ENCODE measurements around the gene WNT7B.

Gene WNT7B

DNA sequence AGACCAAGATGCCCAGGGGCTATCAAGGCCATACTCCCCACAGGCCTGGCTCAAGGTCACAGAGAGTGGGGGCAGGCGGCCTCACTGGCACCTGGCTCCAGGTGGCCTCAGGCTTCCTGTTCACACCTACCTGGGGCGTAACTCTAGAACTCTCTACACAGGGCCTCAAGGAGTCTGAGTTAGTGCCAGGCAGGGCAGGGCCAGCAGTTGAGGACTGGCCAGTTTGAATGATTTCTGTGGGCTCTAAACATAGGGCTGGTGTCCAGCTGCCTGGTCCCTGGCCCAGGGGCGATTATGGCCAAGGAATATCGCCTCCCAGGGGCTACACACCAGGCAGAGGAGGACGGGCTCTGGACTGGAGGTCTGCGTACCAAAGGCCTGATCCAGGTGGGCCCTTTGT lies 79.2 kb downstream of the WNT7B start:
- DNase-seq (ENCODE audit: low read depth, low spot score) = no peak
- TF ChIP-seq, protein P1, sequence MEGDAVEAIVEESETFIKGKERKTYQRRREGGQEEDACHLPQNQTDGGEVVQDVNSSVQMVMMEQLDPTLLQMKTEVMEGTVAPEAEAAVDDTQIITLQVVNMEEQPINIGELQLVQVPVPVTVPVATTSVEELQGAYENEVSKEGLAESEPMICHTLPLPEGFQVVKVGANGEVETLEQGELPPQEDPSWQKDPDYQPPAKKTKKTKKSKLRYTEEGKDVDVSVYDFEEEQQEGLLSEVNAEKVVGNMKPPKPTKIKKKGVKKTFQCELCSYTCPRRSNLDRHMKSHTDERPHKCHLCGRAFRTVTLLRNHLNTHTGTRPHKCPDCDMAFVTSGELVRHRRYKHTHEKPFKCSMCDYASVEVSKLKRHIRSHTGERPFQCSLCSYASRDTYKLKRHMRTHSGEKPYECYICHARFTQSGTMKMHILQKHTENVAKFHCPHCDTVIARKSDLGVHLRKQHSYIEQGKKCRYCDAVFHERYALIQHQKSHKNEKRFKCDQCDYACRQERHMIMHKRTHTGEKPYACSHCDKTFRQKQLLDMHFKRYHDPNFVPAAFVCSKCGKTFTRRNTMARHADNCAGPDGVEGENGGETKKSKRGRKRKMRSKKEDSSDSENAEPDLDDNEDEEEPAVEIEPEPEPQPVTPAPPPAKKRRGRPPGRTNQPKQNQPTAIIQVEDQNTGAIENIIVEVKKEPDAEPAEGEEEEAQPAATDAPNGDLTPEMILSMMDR (IDR thresholded peaks at IDR 0.05; ENCODE audit: insufficient read depth, low read length, missing control alignments) = no peak
- no peak overlapping the region for H3K4me3 ChIP-seq (ENCODE audit: low read depth, low read length)
- ChIA-PET CTCF (interaction anchor here (1.4 kb wide), 1 partner anchor 74 kb away, joined by 3 read pairs; no protein-coding TSS in a partner anchor), POLR2A (interaction anchor here (0.5 kb wide), 1 partner anchor 37 kb away, joined by 3 read pairs; no protein-coding TSS in a partner anchor)

DNA sequence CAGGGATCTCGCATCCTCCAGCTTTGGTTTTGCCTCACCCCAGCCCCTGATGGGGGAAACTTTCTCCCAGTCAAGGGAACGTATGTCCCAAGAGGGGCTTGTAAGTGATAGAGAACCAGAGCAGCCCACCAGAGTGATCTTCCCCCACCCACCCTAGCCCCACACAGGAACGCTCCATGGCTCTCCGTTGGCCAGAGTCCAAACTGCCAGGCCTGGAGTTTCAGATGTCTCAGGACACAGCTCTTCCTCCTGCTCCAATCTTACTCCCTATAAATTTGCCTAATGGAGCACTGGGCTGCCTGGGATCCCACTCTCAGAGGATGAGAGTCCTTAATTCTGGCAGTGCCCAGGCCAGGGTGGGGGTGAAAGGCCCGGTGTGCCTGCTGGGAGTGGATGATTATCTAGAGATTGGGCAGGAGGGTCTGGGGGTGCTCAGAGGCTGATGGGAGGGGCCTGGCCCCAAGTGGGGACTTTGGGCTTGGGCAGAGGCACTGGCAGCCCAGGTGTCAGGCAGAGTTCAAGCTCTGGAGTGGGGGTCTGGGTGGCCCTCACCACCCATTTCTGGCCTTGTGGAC lies 79.9 kb downstream of the WNT7B start:
- no peak for DNase-seq (ENCODE audit: low read depth, low spot score)
- ChIA-PET CTCF (interaction anchor here (1.4 kb wide), 1 partner anchor 75 kb away, joined by 3 read pairs; no protein-coding TSS in a partner anchor), POLR2A (interaction anchor here (0.5 kb wide), 1 partner anchor 38 kb away, joined by 3 read pairs; no protein-coding TSS in a partner anchor)
- H3K4me3 ChIP-seq (ENCODE audit: low read depth, low read length) = no peak overlapping the region
- TF ChIP-seq, protein P1 (IDR thresholded peaks at IDR 0.05; ENCODE audit: insufficient read depth, low read length, missing control alignments) = no peak

DNA sequence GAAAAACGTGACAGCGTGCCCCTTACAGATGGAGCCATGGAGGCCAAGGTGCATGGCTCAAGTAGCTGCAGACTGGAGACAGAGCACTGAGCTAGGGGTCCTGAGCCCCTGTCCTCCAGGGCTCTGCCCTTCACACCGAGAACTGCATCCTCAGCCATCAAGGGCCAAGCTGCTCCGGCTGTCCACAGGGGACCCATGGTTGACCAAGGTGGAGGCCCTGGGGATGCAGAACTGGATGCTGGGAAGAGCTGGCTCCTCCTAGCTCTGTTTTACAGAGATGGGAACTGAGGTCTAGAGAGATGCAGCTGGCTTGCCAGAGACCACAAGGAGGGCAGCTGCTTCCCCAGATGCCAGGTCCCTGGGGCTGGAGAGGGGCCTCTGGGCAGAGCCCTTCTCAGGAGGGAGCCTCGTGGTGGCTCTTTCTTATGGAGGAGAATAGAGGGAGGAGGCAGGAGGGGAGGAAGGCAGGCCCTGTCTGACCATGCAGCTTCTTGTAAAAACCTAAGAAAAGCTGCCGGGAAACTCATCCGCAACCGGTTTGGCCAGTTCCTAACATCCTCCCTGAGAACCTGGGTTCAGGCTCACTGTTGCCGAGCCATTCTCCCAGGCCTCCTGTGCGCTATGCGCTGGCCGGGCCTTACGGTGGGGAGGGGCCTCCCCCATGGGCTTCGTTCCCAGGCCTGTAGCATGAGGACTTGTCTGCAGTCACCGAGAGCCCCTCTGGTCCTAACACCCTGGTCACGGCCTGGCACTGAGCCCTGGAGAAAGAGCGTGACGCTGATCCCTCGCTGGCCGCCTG lies 80.6 kb downstream of the WNT7B start:
- H3K4me3 ChIP-seq (ENCODE audit: low read depth, low read length) = no peak overlapping the region
- ChIA-PET POLR2A (no interaction called here), CTCF (interaction anchor here (2.9 kb wide), 1 partner anchor 33 kb away, joined by 16 read pairs; no protein-coding TSS in a partner anchor)
- TF ChIP-seq, protein P1 (IDR thresholded peaks at IDR 0.05; ENCODE audit: insufficient read depth, low read length, missing control alignments) = no peak
- no peak for DNase-seq (ENCODE audit: low read depth, low spot score)

- ChIA-PET CTCF (interaction anchor here (2.9 kb wide), 1 partner anchor 32 kb away, joined by 16 read pairs; no protein-coding TSS in a partner anchor), POLR2A (no interaction called here)
- TF ChIP-seq, protein P1 (IDR thresholded peaks at IDR 0.05; ENCODE audit: insufficient read depth, low read length, missing control alignments) = no peak
- H3K4me3 ChIP-seq (ENCODE audit: low read depth, low read length) = no peak overlapping the region
- no peak for DNase-seq (ENCODE audit: low read depth, low spot score)
Measured at GRCh38 chr22:45895436-45896152, 81.4 kb downstream of the WNT7B start.

DNA sequence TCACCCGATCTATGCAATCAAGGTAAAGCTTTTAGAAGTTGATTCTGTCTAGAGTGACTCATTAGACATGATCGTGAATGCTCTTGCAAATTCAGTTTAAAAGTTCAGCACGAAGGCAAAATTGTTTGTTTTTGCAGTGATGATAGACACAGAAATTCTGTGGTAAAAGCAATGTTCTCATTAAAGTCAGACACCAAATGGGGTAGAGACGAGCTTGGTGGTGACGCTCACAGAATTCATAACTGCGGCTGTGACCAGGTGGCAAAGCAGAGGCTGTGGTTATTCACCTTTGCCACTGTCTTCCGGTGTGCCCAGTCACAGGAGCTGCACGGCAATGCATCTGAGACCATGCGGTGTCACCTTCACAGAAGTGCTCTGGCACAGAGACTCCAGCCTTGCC lies 83.4 kb downstream of the WNT7B start:
- POLR2A ChIA-PET = interaction anchor here (1.1 kb wide), 1 partner anchor 10 kb away, joined by 3 read pairs; no protein-coding TSS in a partner anchor
- TF ChIP-seq, protein P1 (IDR thresholded peaks at IDR 0.05; ENCODE audit: insufficient read depth, low read length, missing control alignments) = no peak
- H3K4me3 ChIP-seq (ENCODE audit: low read depth, low read length) = no peak overlapping the region
- DNase-seq (ENCODE audit: low read depth, low spot score) = peak; percentile 9
- CTCF ChIA-PET = interaction anchor here (1.2 to 2.0 kb wide), 3 partner anchors 9 to 101 kb away, joined by 3 to 8 read pairs (median 3); no protein-coding TSS in a partner anchor

All from AG04449 (cell line).